GM18505 (cell line): ENCODE results near the gene PVALB.

Experiments
- ATAC-seq: cut with Tn5 transposase; IDR thresholded peaks from one replicate; pipeline ENCODE4 v1.9.1; 2021; ENCODE audit not compliant: unreplicated experiment
- POLR2A ChIP-seq: IDR thresholded peaks from 4 replicates; pipeline ENCODE4 v1.6.1; 2011; ENCODE audit warnings: borderline replicate concordance; ENCODE audit not compliant: insufficient read depth, insufficient read length; ENCODE audit errors: extremely low read depth

The PVALB gene

DNA sequence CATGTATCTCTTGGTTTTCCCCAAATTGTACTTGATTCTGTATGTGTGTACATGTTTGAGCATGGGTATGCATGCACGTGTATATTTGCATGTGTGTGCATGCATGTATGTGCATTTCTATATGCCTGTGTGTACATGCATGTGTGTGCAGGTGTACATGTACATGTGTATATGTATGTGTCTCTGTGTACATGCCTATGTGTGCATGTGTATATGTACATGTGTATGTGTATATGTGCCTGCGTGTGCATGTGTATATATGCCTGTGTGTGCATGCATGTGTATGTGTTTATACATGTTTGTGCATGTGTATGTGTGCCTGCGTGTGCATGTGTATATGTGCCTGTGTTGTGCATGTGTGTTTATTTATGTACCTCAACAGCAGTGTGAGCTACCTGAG is 38.6 kb upstream of the PVALB start:
- TF ChIP-seq POLR2A: no peak
- ATAC-seq: no peak

DNA sequence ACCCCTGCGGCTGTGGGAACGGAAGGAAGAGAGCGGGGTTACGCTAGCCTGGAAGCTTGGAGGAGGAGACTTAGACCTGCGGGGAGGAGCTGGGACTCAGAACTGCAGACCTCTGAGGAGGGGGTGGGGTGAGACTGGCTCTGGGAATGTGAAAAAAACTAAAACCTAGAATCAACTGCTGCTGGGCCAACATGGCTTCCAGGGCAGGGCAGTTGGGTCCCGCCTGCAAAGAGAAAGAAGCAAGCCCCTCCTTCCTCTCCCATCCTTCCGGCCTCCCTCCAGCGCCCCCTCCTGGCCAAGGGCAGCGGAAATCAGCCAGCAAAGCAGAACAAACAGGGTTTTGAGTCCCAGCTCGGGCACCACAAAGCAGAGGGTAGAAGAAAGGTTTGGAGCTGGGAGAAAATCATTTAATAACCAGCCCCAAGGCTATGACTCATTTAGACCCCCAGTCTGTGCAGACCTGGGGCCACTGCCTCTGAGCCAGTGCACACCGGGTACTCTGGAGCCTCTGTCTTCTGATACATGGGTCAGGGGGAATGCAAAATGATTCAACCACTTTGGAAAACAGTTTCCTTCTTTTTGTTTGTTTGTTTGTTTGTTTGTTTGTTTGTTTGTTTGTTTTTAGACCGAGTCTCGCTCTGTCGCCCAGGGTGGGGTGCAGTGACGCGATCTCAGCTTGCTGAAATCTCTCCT is 36.7 kb upstream of the PVALB start:
- peak; percentile 37 for TF ChIP-seq POLR2A
- ATAC-seq: no peak

DNA sequence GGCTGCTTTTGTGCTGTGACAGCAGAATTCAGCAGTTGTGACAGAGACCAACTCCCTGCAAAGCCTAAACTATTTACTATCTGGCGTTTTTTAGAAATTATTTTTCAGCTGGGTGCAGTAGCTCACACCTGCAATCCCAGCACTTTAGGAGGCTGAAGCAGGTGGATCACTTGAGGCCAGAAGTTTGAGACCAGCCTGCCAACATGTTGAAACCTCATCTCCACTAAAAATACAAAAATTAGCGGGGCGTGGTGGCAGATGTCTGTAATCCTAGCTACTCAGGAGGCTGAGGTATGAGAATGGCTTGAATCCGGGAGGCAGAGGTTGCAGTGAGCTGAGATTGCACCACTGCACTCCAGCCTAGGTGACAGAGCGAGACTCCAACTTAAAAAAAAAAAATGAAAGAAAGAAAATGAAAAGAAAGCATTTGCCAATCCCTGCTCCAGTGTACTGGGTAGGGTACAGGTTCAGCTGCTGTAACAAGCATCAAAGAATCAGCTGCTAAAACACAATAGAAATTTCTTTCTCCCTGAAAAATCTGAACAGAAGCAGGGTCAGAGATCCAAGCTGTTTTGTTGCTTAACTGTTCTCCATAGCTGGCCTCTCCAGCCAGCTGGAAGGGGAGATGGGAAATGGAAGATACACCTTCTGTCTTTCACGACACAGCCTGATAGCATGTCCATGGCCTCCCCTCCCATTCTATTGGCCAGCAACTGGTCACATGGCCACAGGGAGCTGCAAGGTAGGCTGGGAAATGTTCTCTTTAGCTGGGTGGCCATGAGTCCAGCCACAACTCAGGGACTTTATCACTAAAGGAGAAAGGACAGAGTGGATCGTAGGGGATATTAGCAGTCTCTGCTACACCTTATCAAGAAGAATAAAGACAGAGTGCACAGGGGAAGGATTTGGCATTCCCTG is 35.5 kb upstream of the PVALB start:
- no peak for ATAC-seq
- no peak for TF ChIP-seq POLR2A

DNA sequence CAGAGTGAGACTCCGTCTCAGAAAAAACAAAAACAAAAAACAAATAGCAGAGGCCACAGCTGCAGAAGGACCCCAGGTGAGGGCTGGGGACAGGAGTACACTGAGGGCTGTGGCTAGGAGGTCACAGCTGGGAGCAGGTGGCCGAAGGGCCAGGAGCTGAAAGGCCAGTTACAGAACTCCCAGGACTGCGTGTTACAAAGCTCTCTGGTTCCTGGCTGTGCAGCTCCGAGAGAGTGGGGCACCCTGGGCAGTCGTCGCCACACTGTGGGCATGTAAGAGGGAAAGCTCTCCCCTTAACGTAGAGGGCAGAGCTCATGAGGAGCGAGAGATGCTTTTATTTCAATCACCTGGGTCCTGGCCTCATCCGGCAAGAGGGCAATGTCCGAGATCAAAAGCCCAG is 33.8 kb upstream of the PVALB start:
- no peak for ATAC-seq

DNA sequence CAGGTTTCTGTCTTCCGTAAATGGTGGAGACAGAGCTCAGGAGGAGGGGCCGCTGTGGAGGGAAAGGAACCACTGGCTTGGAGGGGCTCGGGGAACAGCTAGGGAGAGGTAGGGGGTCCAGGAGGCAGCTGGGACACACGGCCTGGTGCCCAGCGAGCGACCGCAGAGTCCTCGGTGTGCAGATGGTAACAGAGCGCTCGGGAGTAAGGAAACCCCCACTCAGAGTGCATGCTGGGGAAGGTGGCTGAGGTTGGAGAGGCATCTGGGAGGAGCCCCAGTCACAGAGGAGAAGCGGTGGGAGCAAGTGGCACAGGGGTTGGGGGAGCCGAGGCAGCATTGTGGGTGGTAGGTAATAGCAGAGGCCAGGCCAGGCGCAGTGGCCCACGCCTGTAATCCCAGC is 33.2 kb upstream of the PVALB start:
- no peak for ATAC-seq
- TF ChIP-seq POLR2A: no peak

More for the DNA sequence above, 33.8 kb upstream of the PVALB start:
- no peak for TF ChIP-seq POLR2A

DNA sequence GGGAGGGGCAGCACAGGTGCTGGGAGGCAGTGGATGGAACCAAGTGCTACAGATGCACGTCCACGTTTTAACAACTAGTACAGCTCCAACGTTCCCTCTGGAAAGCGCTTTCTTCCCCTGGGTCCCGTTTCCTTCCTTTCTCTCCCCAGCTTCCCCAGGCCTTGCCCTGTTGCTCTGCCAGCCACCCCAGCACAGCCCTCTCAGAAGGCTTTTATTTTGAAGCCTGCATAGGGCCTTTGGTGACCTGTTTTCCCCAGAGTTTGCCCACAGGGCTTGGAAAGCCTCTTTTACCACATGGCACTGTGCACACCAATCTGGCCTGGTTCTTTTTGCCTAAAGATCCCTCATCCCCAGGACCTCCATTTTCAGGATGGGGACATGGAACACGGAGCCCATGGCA is 30.1 kb upstream of the PVALB start:
- TF ChIP-seq POLR2A: no peak
- ATAC-seq: no peak

DNA sequence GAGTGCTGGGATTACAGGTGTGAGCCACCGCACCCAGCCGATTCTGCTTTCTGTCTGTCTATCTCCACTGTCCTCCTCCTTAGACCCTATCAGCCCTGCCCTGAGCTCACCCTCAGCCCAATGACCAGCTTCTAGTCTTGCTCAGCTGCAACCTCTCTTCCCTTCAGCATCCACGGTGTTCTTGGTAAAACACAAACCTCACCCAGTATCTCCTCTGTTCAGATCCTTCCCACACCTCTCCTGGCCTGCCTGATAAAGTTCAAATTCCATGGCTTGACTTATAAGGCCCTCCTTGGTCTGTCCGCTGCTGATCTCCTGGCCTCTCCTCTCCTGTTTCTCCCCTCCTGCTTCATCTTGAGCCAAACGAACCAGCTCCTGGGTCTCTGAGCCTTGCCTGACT is 29.4 kb upstream of the PVALB start:
- ATAC-seq: no peak
- no peak for TF ChIP-seq POLR2A

DNA sequence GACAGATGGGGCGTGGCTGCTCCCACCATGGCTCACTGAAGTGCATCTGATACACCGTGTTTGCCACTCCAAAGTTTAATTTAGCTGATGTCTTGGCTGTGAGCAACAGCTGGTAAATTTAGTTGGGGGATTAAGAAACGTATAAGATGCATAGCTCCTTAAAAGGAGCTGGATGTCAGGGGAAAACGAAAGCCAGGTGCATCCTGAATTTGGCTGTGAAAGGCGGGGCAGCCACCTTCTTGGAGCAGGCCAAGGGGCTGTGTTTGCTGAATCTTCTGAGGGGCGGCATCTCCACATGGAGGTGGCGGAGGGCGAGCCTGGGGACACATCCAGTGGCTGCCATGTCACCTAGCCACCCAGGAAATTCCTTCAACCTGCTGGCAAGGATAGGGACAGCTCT is 23.3 kb upstream of the PVALB start:
- TF ChIP-seq POLR2A: no peak
- no peak for ATAC-seq

DNA sequence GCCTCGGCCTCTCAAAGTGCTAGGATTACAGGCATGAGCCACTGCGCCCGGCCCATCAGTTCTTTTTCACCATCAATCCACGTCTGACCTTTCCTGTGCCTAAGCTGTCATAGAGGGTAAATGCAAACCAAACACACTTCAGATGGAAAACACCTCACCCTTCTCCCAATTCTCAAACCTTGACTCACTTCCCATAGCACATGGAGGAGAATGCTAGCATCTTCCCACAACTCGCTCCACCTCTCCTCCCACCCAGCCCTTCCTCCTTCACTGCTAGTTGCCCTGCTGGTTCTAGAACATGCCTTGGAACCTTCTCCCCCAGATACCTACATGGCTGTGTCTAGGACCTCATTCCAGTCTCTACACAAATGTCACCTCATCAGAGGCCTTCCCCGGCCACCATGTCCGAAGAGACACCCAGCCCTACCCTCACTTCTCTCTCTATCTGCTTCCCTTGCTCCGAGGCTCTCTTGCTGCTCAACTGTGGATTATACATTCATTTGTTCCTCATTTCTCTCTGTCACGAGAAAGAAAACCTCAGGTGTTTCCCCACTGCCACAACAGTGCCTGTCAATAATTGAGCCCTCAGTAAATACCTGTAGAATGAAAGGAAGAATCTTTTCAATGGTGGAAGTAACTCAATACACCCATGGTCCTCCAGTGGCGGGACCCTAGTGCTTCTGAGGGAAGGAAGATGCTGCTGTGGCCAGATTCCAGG is 22.7 kb upstream of the PVALB start:
- no peak for ATAC-seq
- no peak for TF ChIP-seq POLR2A

DNA sequence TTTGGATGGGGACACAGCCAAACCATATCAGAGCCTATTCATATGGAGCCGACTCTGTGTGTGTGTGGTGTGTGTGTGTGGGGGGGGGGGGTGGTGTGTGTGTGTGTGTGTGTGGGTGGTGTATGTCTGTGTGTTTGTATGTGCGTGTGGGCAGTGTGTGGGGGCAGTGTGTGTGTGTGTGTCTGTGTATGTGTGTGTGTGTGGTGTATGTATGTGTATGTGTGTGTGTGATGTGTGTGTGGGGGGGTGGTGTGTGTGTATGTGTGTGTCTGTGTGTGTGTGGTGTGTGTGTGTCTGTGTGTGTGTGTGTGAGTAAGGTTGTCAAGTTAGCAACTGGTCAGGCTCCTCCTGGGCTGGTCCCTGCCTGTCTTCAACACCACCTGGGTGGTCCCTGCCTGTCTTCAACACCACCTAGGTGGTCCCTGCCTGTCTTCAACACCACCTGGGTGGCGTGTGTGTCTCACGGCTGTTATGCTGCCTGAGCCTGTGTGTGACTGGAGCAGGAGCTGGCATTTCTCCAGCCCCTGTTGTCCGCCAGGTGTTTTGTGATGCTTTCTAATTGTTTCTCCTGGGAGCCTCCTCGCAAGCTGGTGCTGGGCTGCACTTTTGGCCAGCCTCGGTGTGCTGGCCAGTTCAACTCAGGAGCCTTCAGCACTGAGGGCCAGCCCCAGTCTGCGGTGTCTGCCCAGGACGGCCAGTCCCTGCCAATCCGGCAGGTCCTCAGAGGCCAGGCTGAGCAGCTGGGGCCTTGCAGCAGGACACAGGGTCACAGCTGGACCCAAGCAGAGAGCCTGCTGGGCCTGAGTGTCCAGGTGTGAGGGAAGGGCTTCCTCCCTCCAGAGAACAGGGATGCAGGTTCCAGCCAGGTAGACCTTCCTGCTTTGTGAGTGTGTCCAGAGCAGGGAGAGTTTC is 21.5 kb upstream of the PVALB start:
- no peak for TF ChIP-seq POLR2A
- no peak for ATAC-seq

DNA sequence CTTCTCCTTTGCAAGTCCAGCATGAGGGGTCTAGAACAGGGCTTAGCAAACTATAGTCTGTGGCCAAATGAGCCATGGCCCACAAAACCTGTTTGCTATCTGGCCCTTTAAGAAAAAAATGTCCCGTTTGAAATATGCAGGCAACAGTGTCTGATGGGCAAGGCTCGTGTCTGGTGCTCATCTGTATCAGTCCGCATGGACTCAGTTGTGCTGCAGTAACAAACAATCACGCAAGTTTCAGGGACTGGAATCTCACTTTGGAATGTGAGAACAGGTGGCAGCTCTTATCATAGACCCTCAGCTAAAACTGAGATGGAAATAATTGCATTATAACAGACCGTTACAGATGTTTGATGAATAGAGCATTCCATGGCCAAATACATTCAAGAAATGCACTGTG is 19.1 kb upstream of the PVALB start:
- no peak for ATAC-seq
- no peak for TF ChIP-seq POLR2A

DNA sequence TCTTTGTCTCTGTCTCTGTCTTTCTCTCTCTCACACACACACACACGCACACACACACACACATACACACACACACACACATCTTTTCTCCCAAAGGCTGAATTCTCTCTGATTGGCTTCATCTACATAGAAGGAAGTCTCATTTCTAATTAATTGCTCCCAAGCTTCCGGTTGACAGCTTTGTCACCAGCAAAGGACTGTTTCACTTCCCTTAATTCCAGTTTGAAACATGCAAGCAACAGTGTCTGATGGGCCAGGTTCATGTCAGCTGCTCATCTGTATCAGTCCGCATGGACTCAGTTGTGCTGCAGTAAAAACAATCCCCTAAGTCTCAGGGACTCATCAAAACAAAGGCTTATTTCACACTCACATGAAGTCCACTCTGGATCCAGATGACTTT is 16.2 kb upstream of the PVALB start:
- ATAC-seq: no peak
- TF ChIP-seq POLR2A: no peak
